Activated naive CD4-positive, alpha-beta T cell treated with anti-CD3 and anti-CD28 coated beads, Interleukin-2, amount 50 U/mL, for 16 hours (primary cell): Measurements from ENCODE around the gene TECPR2.
"Not testable (repeated sequence)": the region's sequence is repeated elsewhere in the genome, so short reads cannot be mapped to it uniquely, and the experiment has no call there.

ENCODE experiments used
- DNase-seq: peaks from one replicate; pipeline ENCODE4 v3.0.0-alpha.2; 2020

The TECPR2 gene

GRCh38 chr14:102335163-102335562, 27.6 kb upstream of the TECPR2 start:
- DNase-seq, result no peak

- DNase-seq, result no peak
Observed at GRCh38 chr14:102338724-102339123, 24.0 kb upstream of the TECPR2 start.

- DNase-seq, result no peak
Observed at GRCh38 chr14:102341566-102341965, 21.2 kb upstream of the TECPR2 start.

GRCh38 chr14:102342238-102342637, 20.5 kb upstream of the TECPR2 start:
- no peak for DNase-seq

GRCh38 chr14:102344084-102344483, 18.7 kb upstream of the TECPR2 start:
- DNase-seq, result no peak

GRCh38 chr14:102344485-102344884, 18.3 kb upstream of the TECPR2 start:
- no peak for DNase-seq

- no peak for DNase-seq
Observed at GRCh38 chr14:102345232-102345631, 17.5 kb upstream of the TECPR2 start.

- no peak for DNase-seq
Observed at GRCh38 chr14:102346645-102347044, 16.1 kb upstream of the TECPR2 start.

GRCh38 chr14:102348376-102348775, 14.4 kb upstream of the TECPR2 start:
- DNase-seq, result no peak

GRCh38 chr14:102351023-102351422, 11.7 kb upstream of the TECPR2 start:
- no peak for DNase-seq

GRCh38 chr14:102351593-102351992, 11.1 kb upstream of the TECPR2 start:
- not testable (repeated sequence) for DNase-seq

GRCh38 chr14:102352213-102352612, 10.5 kb upstream of the TECPR2 start:
- DNase-seq, result no peak

GRCh38 chr14:102353126-102353619, 9.6 kb upstream of the TECPR2 start:
- DNase-seq, result no peak

- DNase-seq, result no peak
Observed at GRCh38 chr14:102356280-102356679, 6.5 kb upstream of the TECPR2 start.

- no peak for DNase-seq
Observed at GRCh38 chr14:102359341-102359740, 3.4 kb upstream of the TECPR2 start.

GRCh38 chr14:102360388-102360787, 2.4 kb upstream of the TECPR2 start:
- DNase-seq, result no peak

- peak; percentile 59 for DNase-seq
Observed at GRCh38 chr14:102362084-102362483, 657 bp upstream of the TECPR2 start.

- peak; percentile 28 for DNase-seq
Observed at GRCh38 chr14:102363182-102363943, 622 bp downstream of the TECPR2 start.

GRCh38 chr14:102370305-102370809, 7.6 kb downstream of the TECPR2 start:
- no peak for DNase-seq

- DNase-seq, result no peak
Observed at GRCh38 chr14:102371361-102371760, 8.6 kb downstream of the TECPR2 start.

GRCh38 chr14:102373110-102373509, 10.4 kb downstream of the TECPR2 start:
- no peak for DNase-seq

GRCh38 chr14:102374264-102374663, 11.5 kb downstream of the TECPR2 start:
- DNase-seq, result no peak

GRCh38 chr14:102375119-102375518, 12.4 kb downstream of the TECPR2 start:
- DNase-seq, result no peak

GRCh38 chr14:102377696-102378095, 15.0 kb downstream of the TECPR2 start:
- DNase-seq, result no peak

GRCh38 chr14:102378830-102379229, 16.1 kb downstream of the TECPR2 start:
- DNase-seq, result no peak
